GM21737 (cell line): ENCODE measurements around the gene POLR2E.

Experiments used
- ATAC-seq: cut with Tn5 transposase; IDR thresholded peaks from one replicate; pipeline ENCODE4 v1.9.1; 2021; ENCODE audit warnings: mild to moderate bottlenecking, moderate library complexity; ENCODE audit not compliant: unreplicated experiment

The POLR2E gene

DNA sequence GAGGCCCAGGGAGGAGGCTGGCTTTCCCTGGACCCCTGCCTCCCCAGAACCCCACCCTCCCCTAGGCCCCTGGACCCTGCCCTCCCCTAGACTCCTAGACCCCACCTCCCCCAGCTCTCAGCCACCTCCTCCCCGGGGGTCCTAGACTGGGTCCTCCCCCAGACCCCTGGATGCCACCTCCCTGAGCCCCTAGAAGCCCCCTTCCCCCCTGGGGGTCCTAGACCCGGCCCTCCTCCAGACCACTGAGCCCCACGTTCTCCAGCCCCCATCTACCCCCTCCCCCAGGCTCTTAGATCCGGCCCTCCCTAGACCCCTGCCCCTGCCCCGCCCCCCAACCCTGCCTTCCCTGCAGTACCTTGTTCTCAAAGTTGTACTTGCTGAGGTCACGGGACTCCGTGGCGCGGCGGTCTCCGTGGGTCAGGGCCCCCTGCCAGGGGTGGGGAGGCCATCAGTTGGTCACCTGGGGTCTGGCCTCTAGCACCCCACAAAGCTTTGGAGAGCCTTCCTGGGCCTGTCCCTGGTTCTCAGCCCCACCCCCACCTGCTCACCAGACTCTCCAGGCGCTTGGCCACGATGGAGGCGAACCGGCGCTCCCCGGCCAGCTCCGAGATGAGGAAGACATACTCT, 16.6 kb upstream of the POLR2E start:
- no peak for ATAC-seq

DNA sequence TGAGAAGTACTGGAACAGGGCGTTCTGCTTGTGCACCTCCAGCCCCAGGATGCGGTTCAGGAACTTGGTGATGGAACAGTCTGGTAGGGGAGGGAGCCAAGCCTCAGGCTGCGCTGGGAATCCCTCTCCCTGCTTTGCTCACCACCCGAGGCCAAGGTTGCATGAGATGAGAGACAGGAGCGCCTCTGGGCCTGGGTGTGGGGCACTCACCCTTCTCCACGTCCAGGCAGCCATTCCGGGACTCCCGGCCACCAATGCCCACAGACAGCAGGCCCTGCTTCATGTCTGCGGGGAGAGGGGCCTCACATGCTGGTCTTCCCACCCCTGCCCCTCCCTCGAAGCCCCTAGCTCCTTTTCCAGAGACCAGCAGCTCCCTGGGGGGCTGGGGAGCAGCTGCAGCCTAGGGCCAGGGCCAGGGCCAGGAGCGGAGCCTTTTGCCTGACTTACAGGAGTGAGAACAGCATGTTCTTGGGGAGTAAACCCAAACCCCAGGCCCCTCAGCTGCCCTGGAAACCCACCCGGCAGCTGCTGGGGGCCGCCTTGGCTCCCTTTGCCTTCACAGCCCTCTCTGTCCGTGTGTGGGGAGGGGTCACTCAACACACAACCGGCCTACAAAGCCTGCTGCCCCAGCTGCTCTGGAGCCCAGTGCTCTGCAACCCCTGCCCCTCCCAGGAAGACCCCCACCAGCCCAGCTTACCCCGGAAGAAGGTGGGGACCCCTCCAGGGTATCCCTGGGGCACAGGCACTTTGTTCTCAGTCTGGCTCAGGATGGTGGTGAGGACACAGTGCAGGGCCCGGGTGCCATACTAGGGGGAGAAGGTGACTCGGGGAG, 15.8 kb upstream of the POLR2E start:
- no peak for ATAC-seq

GRCh38 chr19:1109697-1110671, 14.8 kb upstream of the POLR2E start:
- no peak for ATAC-seq

DNA sequence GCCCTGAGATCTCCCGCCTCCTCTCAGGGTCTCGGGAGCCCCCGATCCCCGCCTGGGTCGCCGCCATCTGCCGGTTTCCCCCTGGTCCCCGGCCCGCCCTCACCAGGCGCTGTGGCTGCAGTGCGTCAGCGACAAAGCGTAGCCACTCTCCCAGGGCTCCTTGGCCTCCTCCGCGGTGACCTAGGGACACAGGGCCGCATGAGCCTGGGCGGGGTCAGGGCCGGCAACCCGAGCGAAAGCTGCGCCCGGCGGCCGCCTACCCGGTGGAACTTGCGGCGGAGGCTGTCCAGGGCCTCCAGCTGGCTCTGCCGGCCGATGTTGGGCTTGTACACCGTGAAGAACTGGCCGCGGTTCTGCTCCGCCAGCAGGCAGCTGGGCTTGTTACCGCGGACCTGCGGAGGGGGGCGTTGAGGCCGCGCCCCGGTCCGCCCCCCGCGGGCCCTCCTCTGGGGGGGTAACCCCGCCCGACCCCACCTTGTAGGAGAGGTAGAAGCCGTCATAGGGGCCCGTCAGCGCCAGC, 13.9 kb upstream of the POLR2E start:
- ATAC-seq: no peak

- no peak for ATAC-seq
Measured at GRCh38 chr19:1108291-1109031, 13.3 kb upstream of the POLR2E start.

DNA sequence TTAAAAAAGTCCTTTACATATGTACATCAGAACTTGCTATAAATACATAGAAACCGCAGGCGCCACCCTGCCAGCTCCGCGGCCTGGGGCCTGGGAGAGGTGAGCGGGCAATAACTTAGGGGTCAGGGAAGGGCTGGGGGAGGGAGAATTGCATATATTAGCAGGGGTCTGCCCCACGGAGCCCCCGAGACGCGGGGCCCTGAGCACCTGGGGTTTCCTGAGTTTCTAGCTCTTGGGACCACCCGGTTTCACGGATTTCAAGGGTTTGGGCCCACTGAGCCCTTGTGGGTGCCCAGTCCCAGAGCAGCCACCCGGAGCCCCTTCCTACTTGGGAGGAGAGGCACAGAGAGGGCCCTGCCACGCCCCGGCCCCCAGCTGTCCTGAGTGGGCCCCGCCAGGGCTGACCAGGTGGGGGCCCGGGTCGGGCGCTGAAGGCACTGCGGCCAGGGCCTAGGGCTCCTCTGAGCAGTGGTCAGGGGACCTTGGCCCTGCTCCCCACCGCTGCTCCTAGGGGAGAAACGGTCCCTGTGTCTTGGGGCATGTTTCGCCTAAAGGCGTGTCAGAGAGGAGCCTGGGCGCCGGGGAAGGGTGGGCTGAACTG, 12.6 kb upstream of the POLR2E start:
- no peak for ATAC-seq

DNA sequence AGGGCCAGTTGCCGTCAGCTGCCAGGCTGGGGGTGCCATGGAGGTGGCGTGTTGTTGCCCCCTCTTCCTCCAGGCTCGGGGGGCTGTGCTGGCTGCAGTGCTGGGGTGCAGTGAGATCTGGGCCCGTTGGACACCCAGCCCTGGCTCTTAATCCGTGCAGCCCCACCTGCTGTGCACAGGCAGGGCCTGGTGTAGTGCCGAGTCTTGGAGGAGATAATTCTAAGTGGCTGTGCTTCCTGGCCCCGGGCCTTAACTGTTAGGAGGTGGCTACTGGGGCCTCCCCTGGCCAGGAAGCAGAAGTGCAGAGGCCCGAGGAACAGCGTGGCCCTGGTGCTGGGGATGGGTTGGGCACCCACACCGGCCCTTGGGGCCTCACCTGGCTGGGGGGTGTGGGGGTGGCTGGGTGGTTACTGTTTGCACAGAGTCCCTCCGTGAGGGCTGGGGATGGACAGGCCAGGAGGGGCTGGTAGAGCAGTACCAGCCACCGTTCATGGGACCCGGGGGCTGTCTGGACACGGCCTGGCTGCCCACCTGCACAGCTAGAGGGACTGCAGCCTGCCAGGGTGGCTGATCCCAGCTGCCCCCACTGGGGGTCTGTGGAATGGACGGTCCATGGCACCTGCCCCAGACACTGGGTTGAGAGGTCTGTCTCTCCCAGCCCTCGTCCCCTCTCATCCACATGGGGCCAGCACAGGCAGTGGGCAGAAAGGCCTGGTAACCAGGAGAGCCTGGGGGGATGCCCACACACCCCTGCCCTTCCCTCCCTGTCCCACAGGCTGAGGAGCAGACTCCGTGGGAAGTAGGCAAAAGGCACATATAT, 11.9 kb upstream of the POLR2E start:
- ATAC-seq: no peak

DNA sequence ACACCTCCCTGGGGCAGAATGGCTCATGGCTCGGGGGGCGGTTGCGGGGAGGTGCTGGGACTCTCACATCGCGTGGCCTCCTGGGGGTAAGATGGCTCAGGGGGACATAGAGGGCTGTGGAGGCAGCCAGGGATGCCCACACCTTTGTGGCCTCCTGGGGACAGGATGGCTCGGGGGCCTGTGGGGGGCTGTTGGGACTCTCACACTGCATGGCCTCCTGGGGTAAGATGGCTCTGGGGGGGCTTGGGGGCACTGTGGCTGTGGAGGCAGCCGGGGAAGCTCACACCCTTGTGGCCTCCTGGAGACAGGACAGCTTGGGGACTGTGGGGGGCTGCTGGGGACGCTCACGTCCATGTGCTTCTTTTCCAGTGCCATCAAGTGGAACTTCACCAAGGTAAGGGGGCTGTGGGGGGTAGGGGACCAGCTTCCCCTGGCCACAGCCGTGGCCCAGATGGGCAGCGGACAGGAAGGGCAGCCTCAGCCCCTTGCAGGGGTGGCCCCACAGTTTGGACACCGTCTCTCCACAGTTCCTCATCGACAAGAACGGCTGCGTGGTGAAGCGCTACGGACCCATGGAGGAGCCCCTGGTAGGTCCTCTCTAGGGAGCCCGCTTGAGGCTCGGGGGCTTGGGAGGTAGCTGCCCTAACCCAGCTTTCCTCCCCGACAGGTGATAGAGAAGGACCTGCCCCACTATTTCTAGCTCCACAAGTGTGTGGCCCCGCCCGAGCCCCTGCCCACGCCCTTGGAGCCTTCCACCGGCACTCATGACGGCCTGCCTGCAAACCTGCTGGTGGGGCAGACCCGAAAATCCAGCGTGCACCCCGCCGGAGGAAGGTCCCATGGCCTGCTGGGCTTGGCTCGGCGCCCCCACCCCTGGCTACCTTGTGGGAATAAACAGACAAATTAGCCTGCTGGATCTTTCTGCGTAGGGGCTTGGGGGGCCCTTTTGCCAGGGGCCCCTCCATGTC, 11.0 kb upstream of the POLR2E start:
- ATAC-seq: no peak

- ATAC-seq: no peak
Measured at GRCh38 chr19:1105008-1105872, 10.1 kb upstream of the POLR2E start.

DNA sequence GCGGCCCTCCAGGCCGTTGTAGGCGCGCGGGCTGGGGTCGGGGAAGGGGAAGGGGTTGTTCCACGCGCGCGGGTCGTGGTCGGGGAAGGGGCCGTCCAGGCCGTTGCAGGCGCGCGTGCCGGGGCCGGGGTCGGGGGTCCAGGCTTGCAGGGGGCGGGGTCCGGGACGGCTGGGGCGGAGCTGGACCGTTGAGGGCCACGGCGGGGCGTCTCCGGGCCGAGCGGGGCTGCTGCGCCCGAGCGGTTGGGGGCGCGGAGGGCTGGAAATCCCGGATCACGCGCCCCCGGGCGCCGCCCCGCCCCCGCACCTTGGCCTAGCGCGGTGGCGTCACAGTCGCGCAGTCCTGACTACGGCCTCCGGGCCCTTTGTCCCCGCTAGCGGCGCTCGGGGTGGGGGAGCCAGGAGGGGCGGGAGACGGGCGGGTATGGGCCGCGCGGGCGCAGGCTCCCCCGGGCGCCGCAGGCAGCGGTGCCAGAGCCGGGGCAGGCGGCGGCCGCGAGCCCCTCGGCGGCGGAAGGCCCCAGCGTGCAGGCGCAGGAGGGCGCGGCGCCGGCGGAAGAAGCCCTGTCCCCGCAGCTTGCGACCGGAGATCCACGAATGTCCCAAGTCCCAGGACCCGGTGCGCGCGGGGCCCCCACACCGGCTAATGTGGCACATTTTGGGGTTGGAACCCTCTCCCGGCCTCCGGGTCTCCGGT, 9.3 kb upstream of the POLR2E start:
- peak; percentile 40 for ATAC-seq

- peak; percentile 54 for ATAC-seq
Measured at GRCh38 chr19:1103708-1104310, 8.6 kb upstream of the POLR2E start, which contains the start of gene GPX4. Gene GPX4, plus strand, starts transcription at chr19:1103994. Its CDS starts 50 bp downstream, at chr19:1104044.

DNA sequence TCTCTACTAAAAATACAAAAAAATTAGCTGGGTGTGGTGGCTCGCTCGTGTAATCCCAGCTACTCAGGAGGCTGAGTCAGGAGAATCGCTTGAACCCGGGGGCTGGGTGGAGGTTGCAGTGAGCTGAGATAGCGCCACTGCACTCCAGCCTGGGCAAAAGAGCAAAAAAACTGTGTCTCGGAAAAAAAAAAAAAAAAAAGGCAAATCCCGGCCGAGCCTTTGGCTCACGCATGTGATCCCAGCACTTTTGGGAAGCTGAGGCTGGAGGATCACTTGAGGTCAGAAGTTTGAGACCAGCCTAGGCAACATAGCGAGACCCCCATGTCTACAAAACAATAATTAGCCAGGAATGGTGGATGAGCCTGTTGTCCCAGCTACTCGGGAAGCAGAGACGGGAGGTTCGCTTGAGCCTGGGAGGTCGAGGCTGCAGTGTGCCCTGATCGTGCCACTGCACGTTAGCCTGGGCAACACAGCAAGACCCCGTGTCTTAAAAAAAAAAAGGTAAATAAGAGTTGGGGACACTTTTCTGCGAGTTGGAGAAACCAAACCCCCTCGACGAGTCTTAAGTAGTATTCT, 8.0 kb upstream of the POLR2E start:
- ATAC-seq: no peak

GRCh38 chr19:1102407-1103131, 7.4 kb upstream of the POLR2E start:
- no peak for ATAC-seq

- no peak for ATAC-seq
Measured at GRCh38 chr19:1101337-1101698, 6.1 kb upstream of the POLR2E start.
